IPS-NIHi11 (cell line): Measurements from ENCODE around the gene NPIPA1.
"Not testable (repeated sequence)": the region's sequence is repeated elsewhere in the genome, so short reads cannot be mapped to it uniquely, and the experiment has no call there.

Experiments used
- DNase-seq: peaks from one replicate; pipeline ENCODE4 v3.0.0; 2012; ENCODE audit warnings: mixed read lengths, low spot score

The NPIPA1 gene

DNA sequence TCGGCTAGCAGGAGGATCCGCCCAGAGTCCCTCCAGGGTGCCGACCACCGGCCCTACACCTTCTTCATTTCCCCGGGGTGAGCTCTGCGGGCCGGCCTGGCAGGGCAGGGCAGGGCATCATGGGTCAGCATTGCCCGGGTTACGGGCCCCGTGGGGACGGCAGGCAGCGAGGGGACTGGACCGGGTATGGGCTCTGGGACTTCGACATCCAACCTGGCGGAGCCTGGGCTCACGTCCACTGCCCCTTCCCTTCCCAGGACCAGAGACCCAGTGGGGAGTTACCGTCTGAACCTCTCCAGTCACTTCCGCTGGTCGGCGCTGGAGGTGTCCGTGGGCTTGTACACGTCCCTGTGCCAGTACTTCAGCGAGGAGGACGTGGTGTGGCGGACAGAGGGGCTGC is 7.0 kb upstream of the NPIPA1 start:
- not testable (repeated sequence) for DNase-seq

DNA sequence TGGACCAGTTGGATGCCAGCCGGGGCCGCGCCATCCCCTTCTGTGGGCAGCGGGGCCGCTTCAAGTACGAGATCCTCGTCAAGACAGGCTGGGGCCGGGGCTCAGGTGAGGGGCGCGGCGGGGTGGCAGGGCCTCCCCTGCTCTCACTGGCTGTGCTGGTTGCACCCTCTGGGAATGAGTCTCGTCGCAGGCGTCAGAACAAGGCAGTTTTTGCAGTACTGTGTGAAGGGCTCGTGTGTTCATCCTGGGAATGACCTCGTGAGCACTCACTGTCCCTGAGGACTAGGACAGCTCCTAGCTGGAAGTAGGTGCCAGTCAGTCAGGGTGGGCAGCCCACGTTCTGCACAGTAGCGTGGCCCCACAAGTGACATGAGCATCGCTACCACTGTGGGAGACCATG is 6.3 kb upstream of the NPIPA1 start:
- DNase-seq, result not testable (repeated sequence)

DNA sequence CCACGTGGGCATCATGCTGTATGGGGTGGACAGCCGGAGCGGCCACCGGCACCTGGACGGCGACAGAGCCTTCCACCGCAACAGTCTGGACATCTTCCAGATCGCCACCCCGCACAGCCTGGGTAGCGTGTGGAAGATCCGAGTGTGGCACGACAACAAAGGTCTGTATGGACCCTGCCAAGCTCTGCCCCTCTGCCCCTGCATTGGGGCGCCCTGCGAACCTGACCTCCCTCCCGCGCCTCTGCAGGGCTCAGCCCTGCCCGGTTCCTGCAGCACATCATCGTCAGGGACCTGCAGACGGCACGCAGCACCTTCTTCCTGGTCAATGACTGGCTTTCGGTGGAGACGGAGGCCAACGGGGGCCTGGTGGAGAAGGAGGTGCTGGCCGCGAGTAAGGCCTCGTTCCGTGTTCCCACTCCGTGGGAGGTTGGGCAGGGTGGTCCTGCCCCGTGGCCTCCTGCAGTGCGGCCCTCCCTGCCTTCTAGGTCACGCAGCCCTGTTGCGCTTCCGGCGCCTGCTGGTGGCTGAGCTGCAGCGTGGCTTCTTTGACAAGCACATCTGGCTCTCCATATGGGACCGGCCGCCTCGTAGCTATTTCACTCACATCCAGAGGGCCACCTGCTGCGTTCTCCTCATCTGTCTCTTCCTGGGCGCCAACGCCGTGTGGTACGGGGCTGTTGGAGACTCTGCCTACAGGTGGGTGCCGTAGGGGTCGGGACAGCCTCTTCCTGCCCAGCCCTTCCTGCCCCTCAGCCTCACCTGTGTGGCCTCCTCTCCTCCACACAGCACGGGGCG is 4.5 kb upstream of the NPIPA1 start:
- DNase-seq, result not testable (repeated sequence)

DNA sequence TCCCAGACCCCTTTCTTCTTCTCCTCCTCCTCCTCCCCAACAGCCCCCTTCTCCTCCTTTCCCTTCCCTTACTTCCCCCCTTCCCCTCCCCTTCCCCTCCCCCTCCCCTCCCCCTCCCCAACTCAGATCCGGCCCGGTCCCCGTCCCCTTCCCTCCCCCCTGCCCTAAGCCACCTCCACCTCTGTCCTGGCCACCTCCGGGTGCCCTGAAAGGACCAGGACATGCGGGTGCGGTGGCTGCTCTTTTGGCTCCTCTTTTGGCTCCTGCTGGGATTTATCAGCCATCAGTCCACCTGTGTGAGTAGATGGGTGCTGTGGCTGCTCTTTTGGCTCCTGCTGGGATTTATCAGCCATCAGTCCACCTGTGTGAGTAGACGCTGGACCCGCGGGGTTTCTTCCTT is 751 bp downstream of the NPIPA1 start:
- DNase-seq, result not testable (repeated sequence)

DNA sequence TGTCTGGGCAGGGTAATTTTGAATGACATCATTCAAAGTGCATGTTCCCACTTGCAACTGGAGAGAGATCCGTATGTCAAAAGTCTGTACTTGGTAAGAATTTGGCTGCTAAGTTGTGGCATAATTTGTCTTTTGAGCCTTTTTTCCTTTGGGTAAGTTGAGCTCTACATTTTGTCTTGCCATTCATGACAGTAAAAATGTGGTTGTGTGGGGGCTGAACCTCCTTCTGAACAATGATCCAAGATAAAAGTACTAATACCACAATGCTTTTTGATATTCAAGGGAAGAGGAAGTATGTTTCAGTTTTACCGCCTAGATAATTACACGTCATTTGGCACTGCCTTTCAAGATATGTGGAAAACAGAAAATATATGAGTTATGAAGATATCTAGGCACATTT is 5.4 kb downstream of the NPIPA1 start:
- DNase-seq, result not testable (repeated sequence)

DNA sequence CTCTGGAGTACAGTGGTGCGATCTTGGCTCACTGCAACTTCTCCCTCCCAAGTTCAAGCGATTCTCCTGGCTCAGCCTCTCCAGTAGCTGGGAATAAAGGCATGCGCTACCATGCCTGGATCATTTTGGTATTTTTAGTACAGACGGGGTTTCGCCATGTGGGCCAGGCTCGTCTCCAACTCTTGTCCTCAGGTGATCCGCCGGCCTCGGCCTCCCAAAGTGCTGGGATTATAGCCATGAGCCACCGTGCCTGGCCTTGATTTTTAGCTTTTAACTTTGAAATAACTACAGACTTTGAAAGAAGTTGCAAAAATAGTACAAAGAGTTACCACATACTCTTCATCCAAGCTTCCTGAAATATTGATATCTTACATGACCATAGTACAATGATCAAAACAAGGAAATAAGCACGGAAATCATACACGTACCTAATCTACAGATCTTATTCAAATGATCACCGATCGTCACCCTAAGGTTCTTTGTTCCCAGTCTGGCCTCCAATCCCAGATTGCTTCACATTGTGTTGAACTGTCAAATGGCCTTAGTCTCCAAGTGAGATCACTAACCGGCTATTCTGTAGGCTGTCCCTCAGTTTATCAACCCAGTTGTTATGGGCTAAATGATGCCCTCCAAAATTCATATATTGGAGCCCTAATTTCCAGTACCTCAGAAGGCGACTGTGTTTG is 18.4 kb downstream of the NPIPA1 start:
- peak; percentile 6 for DNase-seq

DNA sequence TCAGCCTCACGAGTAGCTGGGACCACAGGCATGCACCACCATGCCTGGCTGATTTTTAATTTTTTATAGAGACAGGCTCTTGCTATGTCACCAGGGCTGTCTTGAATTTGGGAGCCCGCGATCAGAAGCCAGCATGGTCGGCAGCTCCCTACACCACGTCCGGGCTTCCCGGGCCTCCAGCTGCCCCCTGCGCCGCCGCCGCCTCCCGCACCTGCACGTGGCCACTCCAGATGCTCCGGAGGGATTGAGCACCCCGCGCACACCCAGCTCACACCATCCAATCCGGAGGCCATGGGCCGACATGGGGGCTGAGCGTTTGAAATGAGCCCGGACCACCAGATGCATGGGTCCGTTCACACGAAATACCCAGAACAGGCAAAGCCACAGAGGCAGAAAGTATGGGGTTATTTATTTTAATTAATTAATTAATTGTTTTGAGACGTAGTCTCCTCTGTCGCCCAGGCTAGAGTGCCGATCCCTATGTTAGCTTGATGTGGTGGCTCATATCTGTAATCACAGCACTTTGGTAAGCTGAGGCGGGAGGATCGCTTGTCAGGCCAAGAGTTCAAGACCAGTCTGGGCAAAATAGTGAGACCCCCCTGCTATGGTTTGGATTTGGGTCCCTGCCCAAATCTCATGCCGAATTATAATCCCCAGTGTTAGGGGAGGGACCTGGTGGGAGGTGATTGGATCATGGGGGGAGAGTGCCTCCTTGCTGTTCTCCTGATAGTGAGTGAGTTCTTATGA is 20.5 kb downstream of the NPIPA1 start:
- DNase-seq, result peak; percentile 17

DNA sequence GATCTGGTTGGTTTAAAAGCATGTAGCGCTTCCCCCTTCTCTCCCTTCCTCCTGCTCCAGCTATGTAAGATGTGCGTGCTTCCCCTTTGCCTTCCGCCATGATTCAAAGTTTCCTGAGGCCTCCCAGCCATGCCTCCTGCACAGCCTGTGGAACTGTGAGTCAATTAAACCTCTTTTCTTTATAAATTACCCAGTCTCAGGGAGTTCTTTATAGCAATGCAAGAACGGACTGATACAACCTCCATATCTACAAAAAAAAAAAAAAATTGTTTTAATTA is 21.0 kb downstream of the NPIPA1 start:
- no peak for DNase-seq

DNA sequence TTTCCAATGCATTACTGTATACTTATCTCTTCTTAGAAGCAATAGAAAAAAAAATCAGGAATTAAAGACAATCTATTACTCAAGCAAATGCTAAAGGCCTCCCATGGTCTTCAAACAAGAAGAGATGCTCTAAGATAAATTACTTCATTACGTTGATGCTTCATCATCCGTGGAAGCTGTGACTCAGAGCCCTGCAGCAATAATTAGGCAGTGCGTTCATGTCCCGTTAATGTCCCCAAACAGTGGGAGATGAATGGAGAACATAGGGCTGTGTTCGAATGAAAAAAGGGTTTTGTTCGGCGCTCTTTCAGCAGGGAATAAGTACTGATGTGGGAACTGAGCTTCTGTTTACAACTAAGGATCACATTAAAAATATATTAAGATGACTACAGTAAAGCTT is 21.7 kb downstream of the NPIPA1 start:
- peak; percentile 10 for DNase-seq

DNA sequence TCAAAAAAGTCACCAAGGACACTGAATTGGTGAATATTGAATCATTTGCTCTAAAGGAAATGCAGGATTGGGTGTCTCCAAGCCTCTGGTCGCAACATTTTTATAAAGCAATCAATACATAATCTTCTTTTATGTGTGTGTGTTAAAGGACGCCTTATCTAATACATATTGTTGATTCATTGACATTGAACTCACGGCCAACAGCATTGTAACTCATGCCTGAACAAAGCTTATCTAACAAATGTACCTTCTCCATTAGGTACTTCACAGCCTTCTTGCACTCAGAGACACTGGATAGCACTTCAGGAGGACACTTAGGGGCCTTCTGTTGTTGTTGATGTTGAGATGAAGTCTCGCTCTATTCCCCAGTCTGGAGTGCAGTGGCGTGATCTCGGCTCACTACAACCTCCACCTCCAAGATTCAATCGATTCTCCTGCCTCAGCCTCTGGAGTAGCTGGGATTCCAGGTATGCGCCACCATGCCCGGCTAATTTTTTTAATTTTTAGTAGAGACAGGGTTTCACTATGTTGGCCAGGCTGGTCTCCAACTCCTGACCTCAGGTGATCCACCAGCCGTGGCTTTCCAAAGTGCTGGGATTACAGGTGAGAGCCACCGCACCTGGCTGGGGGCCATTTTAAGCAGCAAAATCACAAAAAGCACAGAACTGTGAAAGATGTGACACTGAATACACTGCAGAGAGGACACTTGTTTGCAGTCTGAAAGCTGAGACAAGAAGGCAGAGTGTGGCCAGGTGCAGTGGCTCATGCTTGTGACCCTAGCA is 24.4 kb downstream of the NPIPA1 start:
- DNase-seq, result no peak

DNA sequence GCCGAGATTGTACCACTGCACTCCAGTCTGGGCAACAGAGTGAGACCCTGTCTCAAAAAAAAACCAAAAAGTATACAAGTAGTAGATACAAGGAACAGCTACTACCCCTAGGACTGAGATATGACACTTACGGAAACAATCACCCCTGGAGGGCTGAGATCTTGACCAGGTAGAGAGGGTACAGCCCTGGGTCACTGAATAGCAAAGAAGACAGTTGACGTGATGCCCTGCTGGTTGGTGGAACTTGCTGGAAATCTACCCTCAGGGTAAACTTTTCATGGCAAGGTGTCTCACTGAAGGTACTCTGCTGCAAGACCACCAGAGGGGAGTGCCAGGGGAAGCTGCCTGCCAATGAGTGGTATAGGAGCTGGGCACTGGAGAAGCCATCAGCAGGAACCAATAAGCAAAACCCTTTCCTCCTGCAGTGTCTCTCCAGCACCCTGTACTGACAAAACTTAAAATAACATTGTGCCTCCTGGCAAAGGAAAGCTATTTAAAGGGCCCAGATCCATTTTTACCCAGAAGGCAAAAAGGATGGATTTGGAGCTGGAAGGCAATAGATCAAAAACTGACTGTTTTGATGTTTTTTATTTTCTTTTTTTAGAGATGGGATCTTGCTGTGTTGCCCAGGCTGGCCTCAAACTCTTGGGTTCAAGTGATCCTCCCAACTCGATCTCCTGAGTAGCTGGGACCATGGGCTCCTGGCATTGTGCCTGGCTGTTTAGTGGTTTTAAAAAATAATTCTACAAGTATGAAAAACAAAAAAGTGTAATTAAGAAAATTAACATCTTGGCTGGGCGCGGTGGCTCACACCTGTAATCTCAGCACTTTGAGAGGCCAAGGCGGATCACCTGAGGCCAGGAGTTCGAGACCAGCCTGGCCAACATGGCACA is 26.3 kb downstream of the NPIPA1 start:
- DNase-seq, result peak; percentile 19

DNA sequence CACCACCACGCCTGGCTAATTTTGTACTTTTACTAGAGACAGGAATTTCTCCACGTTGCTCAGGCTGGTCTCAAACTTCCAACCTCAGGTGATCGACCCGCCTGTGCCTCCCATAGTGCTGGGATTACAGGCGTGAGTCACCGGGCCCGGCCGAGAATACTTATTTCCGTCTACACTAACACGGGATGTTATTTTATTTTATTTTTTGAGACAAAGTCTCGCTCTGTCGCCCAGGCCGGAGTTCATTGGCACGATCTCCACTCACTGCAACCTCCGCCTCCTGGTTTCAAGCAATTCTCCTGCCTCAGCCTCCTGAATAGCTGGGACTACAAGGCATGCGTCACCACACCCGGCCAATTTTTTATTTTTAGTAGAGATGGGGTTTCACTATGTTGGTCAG is 28.1 kb downstream of the NPIPA1 start:
- no peak for DNase-seq

DNA sequence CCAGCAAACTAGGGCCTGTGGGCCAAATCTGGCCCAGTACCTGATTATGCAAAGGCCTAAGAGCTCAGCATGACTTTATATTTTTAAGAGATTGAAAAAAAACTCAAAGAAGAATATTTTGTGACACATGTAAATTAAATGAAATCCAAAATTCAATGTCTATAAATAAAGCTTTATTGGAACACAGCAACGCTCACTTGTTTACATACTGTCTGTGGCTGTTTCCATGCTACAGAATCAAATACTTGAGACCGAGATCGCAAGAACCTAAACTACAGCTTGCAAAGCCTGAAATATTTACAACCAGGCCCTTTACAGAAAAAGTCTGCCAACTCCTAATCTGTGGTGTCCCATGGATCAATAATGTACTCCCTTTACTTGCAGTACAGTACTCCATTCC is 32.6 kb downstream of the NPIPA1 start:
- DNase-seq, result not testable (repeated sequence)

DNA sequence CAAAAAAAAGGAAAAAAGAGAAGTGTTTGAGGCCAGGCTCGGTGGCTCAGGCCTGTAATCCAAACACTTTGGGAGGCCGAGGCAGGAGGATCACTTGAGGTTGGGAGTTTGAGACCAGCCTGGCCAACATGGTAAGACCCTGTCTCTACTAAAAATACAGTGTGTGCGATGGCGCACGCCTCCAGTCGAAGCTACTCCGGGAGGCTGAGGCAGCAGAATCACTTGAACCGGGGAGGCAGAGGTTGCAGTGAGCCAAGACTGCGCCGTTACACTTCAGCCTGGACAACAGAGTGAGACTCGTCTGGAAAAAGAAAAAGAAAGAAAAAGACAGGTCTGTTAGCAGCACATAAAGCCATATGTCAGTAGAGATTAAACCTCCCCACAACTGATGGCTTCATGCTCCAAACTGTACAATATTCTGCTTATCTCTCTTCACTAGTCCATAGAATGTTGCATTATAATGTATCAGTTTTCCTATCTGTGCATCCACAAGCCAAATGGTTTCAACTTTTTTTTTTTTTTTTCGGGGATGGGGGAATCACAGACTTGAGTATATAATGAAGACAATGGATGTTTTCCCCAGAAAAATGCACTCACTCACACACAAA is 34.5 kb downstream of the NPIPA1 start:
- not testable (repeated sequence) for DNase-seq

DNA sequence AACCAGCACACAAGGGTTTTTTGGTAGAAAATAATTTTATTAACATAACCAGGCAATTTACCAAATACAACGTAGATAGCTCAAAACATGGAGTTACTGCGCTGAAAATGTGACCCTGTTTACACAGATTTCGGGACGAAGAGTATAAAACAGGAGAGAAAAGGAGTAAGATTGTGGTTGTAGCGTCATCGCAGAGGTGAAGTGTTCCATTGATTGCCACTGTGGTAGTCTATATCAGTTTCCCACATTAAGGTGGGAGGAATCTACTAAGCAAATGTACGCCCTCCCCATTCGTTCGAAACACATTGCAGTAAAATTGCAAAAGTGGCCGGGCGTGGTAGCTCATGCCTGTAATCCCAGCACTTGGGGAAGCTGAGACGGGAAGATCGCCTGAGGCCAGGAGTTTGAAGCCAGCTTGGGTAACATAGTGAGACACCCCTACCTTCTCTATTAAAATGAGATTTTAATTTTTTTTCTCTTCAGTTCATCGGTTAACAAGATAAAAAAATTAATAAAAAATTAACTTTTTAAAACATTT is 36.6 kb downstream of the NPIPA1 start:
- DNase-seq, result not testable (repeated sequence)

DNA sequence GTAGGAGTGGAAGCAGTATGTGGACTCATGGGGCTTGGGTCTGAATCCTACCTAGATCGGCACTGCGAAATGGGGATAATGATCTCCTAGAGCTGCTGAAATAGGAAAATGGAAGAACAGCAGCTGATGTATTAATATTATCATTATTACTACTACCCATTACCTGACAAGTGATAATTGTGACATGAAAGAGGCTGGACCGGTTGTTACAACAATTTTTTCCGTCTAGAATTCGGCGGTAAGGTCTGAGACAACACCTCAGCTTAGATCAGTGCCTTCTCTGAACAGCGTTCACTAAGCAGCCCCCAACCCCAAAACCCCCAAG is 37.0 kb downstream of the NPIPA1 start:
- DNase-seq, result not testable (repeated sequence)

DNA sequence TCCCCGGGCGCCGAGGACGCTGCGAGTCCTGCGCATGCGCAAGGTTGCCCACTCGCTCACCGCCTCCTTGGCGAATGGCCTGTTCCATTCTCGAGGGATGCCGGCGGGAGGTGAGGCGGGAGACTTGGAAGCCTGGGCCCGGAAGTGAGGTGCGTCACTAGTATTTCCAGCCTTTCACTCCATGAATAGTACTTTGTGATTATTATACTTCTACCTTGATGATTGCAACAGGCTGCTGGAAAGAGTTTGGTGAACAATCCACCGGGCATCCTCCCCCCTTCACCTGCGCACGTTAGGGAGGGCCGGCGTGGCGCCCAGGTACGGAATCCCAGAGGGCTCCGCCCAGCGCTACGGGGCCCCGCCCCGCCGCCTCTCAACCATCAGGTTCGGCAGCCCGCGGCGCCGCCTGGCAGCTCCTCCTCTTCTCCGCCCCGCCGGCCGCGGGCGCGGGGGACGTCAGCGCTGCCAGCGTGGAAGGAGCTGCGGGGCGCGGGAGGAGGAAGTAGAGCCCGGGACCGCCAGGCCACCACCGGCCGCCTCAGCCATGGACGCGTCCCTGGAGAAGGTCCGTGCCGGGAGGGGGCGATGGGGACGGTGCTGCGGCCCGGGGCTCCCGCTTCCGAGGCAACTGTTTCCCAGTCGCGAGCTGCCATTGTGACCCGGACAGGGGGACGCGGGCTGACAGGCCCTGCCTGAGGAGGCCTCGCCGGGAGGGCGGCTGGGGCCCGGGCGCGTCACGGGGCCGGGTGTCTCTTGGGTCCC is 37.6 kb downstream of the NPIPA1 start, which contains the start of gene PDXDC1:
Gene PDXDC1 (plus strand): TSS at position 371 of the 762 bp plus-strand sequence. CDS start 174 bp downstream, at position 545.
- peak; percentile 98 for DNase-seq

DNA sequence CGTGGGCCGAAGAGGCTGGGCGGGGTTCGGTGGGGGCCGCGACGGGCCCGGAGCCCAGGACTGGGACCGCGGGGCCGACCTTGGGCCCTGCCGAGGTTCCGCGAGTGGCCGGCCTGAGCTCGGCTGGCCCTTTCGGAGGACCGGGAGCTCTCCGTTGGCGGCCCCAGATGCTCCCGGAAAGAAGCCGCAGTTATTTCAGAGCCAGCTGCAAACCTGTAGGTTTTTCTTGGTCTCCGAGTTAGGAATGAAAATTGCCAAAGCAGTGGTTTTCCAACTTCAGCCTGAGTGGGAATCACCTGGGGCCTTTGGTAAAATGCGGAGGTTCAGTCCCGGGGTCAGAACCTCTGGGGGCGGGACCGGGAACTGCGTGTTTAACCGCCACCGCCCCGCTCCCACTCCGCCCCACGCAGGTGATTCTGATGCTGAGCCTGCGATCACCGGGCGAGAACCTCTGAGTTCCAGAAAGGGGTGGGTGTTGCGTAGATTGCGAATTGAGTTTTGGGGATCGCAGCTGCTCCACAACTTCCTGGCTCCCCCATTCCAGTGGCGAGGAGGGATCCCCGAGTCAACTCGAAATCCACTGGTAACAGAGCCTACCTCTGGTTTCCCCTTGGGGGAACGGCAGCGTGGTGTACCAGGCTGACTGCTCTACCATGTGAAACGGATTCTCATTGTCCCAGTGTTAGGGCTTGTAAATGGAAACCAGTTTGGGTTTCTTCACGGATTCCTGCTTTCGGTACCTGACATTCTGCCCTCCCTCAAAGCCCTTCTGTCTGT is 38.4 kb downstream of the NPIPA1 start:
- peak; percentile 7 for DNase-seq
